ENCODE results near the gene FAM222B.
"Not testable (repeated sequence)": the region's sequence is repeated elsewhere in the genome, so short reads cannot be mapped to it uniquely, and the experiment has no call there.

DNA sequence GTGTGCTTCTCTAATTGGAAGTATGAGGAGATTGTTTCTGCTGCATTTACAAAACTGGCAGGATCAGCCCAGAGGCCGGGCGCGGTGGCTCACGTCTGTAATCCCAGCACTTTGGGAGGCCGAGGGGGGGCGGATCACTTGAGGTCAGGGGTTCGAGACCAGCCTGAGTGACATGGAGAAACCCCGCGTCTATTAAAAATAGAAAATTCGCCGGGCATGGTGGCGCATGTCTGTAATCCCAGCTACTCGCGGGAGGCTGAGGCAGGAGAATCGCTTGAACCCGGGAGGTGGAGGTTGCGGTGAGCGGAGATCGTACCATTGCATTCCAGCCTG, 121.6 kb downstream of the FAM222B start:
- TF ChIP-seq, protein P1, sequence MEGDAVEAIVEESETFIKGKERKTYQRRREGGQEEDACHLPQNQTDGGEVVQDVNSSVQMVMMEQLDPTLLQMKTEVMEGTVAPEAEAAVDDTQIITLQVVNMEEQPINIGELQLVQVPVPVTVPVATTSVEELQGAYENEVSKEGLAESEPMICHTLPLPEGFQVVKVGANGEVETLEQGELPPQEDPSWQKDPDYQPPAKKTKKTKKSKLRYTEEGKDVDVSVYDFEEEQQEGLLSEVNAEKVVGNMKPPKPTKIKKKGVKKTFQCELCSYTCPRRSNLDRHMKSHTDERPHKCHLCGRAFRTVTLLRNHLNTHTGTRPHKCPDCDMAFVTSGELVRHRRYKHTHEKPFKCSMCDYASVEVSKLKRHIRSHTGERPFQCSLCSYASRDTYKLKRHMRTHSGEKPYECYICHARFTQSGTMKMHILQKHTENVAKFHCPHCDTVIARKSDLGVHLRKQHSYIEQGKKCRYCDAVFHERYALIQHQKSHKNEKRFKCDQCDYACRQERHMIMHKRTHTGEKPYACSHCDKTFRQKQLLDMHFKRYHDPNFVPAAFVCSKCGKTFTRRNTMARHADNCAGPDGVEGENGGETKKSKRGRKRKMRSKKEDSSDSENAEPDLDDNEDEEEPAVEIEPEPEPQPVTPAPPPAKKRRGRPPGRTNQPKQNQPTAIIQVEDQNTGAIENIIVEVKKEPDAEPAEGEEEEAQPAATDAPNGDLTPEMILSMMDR (IDR thresholded peaks at IDR 0.05) = not testable (repeated sequence)
- not testable (repeated sequence) for TF ChIP-seq ZSCAN20 (CRISPR knock-in tag; IDR thresholded peaks at IDR 0.05); POLR2A (IDR thresholded peaks at IDR 0.05; ENCODE audit: low read length); KDM5A (IDR thresholded peaks at IDR 0.05); RFX5 (IDR thresholded peaks at IDR 0.05)
- TF ChIP-seq, protein P2, sequence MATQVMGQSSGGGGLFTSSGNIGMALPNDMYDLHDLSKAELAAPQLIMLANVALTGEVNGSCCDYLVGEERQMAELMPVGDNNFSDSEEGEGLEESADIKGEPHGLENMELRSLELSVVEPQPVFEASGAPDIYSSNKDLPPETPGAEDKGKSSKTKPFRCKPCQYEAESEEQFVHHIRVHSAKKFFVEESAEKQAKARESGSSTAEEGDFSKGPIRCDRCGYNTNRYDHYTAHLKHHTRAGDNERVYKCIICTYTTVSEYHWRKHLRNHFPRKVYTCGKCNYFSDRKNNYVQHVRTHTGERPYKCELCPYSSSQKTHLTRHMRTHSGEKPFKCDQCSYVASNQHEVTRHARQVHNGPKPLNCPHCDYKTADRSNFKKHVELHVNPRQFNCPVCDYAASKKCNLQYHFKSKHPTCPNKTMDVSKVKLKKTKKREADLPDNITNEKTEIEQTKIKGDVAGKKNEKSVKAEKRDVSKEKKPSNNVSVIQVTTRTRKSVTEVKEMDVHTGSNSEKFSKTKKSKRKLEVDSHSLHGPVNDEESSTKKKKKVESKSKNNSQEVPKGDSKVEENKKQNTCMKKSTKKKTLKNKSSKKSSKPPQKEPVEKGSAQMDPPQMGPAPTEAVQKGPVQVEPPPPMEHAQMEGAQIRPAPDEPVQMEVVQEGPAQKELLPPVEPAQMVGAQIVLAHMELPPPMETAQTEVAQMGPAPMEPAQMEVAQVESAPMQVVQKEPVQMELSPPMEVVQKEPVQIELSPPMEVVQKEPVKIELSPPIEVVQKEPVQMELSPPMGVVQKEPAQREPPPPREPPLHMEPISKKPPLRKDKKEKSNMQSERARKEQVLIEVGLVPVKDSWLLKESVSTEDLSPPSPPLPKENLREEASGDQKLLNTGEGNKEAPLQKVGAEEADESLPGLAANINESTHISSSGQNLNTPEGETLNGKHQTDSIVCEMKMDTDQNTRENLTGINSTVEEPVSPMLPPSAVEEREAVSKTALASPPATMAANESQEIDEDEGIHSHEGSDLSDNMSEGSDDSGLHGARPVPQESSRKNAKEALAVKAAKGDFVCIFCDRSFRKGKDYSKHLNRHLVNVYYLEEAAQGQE (IDR thresholded peaks at IDR 0.05) = 0 out of 2 replicates have a peak, but pooled peaks have one; percentile 26

Measured in A549 (cell line).